Measurements from ENCODE around the gene TOP2A. TPM values are rescaled to one million over a fixed set of nuclear protein-coding genes. Genes with fewer than 3 reads are reported as not detected.
A peak's percentile ranks its signal among the peaks of the same experiment; 100 is the strongest.

TOP2A gene
- total and polyA plus RNA-seq, 9 of the 15 experiments (the other 6 are each of a cell fraction or from before 2014, with no cell fraction given): 133 to 347 (median 259) TPM

- no peaks in the 10 kb centered on the region for H4K20me1 ChIP-seq (replicated peaks; ENCODE audit: control insufficient read depth, insufficient read depth, low read length)
- no peaks in the 10 kb centered on the region for H3K27me3 ChIP-seq (ENCODE audit: control insufficient read depth in 2 of 2, insufficient read depth in 2 of 2, low read length in 2 of 2)
- in situ Hi-C loops (cut with MboI): no loop called here
- POLR2A ChIA-PET: interaction anchor here (0.8 kb wide), 1 partner anchor 30 kb away, joined by 4 read pairs; no protein-coding TSS in a partner anchor
- peaks cover 29% of the 10 kb centered on the region for H3K79me2 ChIP-seq (ENCODE audit: control insufficient read depth, insufficient read depth, low read length)
- H3K36me3 ChIP-seq (ENCODE audit: control insufficient read depth, insufficient read depth, low read length): no peaks in the 10 kb centered on the region; the same call in 2 of the 3 replicates
- no TSS peak for BruUV-seq (replicated peaks)
- 71% methylated on average over 10 of the region's 11 CpGs for WGBS (ENCODE audit: insufficient coverage, low coverage, missing lambda C conversion rate)
- intact Hi-C loops (cut with micrococcal nuclease): no loop called here
- CTCF ChIA-PET (ENCODE audit: low intra/inter-chr PET ratio): no interaction called here
- FAIRE-seq (peak; percentile 55), ATAC-seq (no peak), DNase-seq (ENCODE audit: extremely low read depth in 1 of 4, low spot score in 3 of 4) (no peak)
- peak overlapping the region; percentile 77 to 85; a peak in 1 of 4 replicates for H3K9ac ChIP-seq (ENCODE audit: insufficient read depth in 1 of 2, low read depth in 2 of 2, low read length in 2 of 2)
- no peak overlapping the region for H2AFZ ChIP-seq (ENCODE audit: low read depth, low read length)
- no peaks in the 10 kb centered on the region for H3K9me1 ChIP-seq (ENCODE audit: control insufficient read depth, insufficient read depth, low read length)
- no peaks in the 10 kb centered on the region for H3K9me3 ChIP-seq (replicated peaks; ENCODE audit: control insufficient read depth, insufficient read depth, low read depth, low read length)
- peak overlapping the region; percentile 84 for H3K4me2 ChIP-seq (ENCODE audit: insufficient read depth, low read length)
- TF ChIP-seq CTCF (IDR thresholded peaks at IDR 0.05 in 2 of 3, conservative IDR thresholded peaks at IDR 0.05 in 1 of 3; ENCODE audit: insufficient read depth in 2 of 3, low read depth in 1 of 3, low read length in 3 of 3): 0 out of 6 replicates have a peak, but pooled peaks of 1 of the 3 experiments have one; percentile 14
- no peak for TF ChIP-seq HDAC6 (IDR thresholded peaks at IDR 0.05; ENCODE audit: low read depth, low read length)
- 0 out of 2 replicates have a peak, but pooled peaks have one; percentile 41 for TF ChIP-seq TOE1 (IDR thresholded peaks at IDR 0.05; ENCODE audit: borderline replicate concordance)
- TF ChIP-seq TOE1 (CRISPR knock-in tag; IDR thresholded peaks at IDR 0.05; ENCODE audit: borderline replicate concordance, low read depth): no peak
- no peak for TF ChIP-seq ZNF785 (CRISPR knock-in tag; IDR thresholded peaks at IDR 0.05)
- peak; percentile 39; the same call in 1 of the 2 replicates for TF ChIP-seq RAD51 (IDR thresholded peaks at IDR 0.05; ENCODE audit: borderline replicate concordance, low read depth)
- TF ChIP-seq FOXK2 (conservative IDR thresholded peaks at IDR 0.05 in 1 of 2, IDR thresholded peaks at IDR 0.05 in 1 of 2; ENCODE audit: low read depth in 2 of 2): no peak
- peak; percentile 72 for TF ChIP-seq TFE3 (CRISPR knock-in tag; IDR thresholded peaks at IDR 0.05)
- no peak for TF ChIP-seq SAFB (IDR thresholded peaks at IDR 0.05; ENCODE audit: borderline replicate concordance, low read depth, low read length)
- H3K4me1 ChIP-seq (replicated peaks in 1 of 2; ENCODE audit: control insufficient read depth in 2 of 2, insufficient read depth in 2 of 2, low read length in 2 of 2): peaks cover 32 to 34% of the 10 kb centered on the region in 2 experiments
- no peak overlapping the region for H3K27ac ChIP-seq (ENCODE audit: extremely low read depth, low read depth, low read length)
- peak overlapping the region; percentile 44; the same call in 1 of the 2 replicates for H3K4me3 ChIP-seq
These were observed 28.2 kb upstream of the TOP2A start for GRCh38 chr17:40445751-40446468.
